ENCODE results near the gene TPX2.

Gene TPX2

GRCh38 chr20:31841928-31842327 lies 102.8 kb downstream of the TPX2 start:
- H3K4me3 ChIP-seq (ENCODE audit: low read depth, low read length), result no peak overlapping the region
- no peak for TF ChIP-seq CTCF (IDR thresholded peaks at IDR 0.05; ENCODE audit: borderline replicate concordance, insufficient read depth, low read depth, low read length)

- no peak for TF ChIP-seq CTCF (IDR thresholded peaks at IDR 0.05; ENCODE audit: borderline replicate concordance, insufficient read depth, low read depth, low read length)
Measured at GRCh38 chr20:31842471-31843157, 103.5 kb downstream of the TPX2 start.

GRCh38 chr20:31843288-31843687 lies 104.2 kb downstream of the TPX2 start:
- TF ChIP-seq CTCF (IDR thresholded peaks at IDR 0.05; ENCODE audit: borderline replicate concordance, insufficient read depth, low read depth, low read length), result no peak
- H3K4me3 ChIP-seq (ENCODE audit: low read depth, low read length), result no peak overlapping the region

More at GRCh38 chr20:31842471-31843157, 103.5 kb downstream of the TPX2 start:
- no peak overlapping the region for H3K4me3 ChIP-seq (ENCODE audit: low read depth, low read length)

- H3K4me3 ChIP-seq (ENCODE audit: low read depth, low read length), result no peak overlapping the region
- TF ChIP-seq CTCF (IDR thresholded peaks at IDR 0.05; ENCODE audit: borderline replicate concordance, insufficient read depth, low read depth, low read length), result no peak
Measured at GRCh38 chr20:31843881-31844280, 104.8 kb downstream of the TPX2 start.

GRCh38 chr20:31844737-31845299 lies 105.7 kb downstream of the TPX2 start:
- H3K4me3 ChIP-seq (ENCODE audit: low read depth, low read length), result no peak overlapping the region
- no peak for TF ChIP-seq CTCF (IDR thresholded peaks at IDR 0.05; ENCODE audit: borderline replicate concordance, insufficient read depth, low read depth, low read length)

GRCh38 chr20:31845300-31845863 lies 106.3 kb downstream of the TPX2 start, which contains the start of gene FOXS1:
TSS of gene FOXS1 (minus strand) at chr20:31845604. CDS start at chr20:31845542, 62 bp downstream.
- no peak for TF ChIP-seq CTCF (IDR thresholded peaks at IDR 0.05; ENCODE audit: borderline replicate concordance, insufficient read depth, low read depth, low read length)
- no peak within 1 kb of the TSS for H3K4me3 ChIP-seq (ENCODE audit: low read depth, low read length)

- TF ChIP-seq CTCF (IDR thresholded peaks at IDR 0.05; ENCODE audit: borderline replicate concordance, insufficient read depth, low read depth, low read length), result no peak
- no peak overlapping the region for H3K4me3 ChIP-seq (ENCODE audit: low read depth, low read length)
Measured at GRCh38 chr20:31846793-31847138, 107.7 kb downstream of the TPX2 start.
